Hematopoietic multipotent progenitor cell treated with erythropoietin and hydrocortisone succinate and interleukin-3 and kit ligand, for 15 days (in vitro differentiated cells): ENCODE measurements around the gene BST2.

ENCODE experiments used
- DNase-seq: peaks from one replicate; pipeline ENCODE4 v3.0.0-alpha.2; 2015; ENCODE audit warnings: low spot score

Gene BST2

GRCh38 chr19:17419621-17420474 is 14.4 kb upstream of the BST2 start, which contains the start of gene MVB12A:
Gene MVB12A (plus strand): TSS chr19:17420047. CDS start chr19:17420136, 89 bp downstream.
- DNase-seq: peak; percentile 99

- no peak for DNase-seq
Observed at GRCh38 chr19:17419154-17419620, 13.8 kb upstream of the BST2 start.

GRCh38 chr19:17418710-17419109 is 13.3 kb upstream of the BST2 start:
- DNase-seq: no peak

- DNase-seq: no peak
Observed at GRCh38 chr19:17415121-17415520, 9.7 kb upstream of the BST2 start.

GRCh38 chr19:17414097-17414496 is 8.7 kb upstream of the BST2 start:
- DNase-seq: no peak

- no peak for DNase-seq
Observed at GRCh38 chr19:17411801-17412200, 6.4 kb upstream of the BST2 start.

- DNase-seq: no peak
Observed at GRCh38 chr19:17409990-17410389, 4.6 kb upstream of the BST2 start.

GRCh38 chr19:17406887-17407196 is 1.4 kb upstream of the BST2 start:
- DNase-seq: no peak

GRCh38 chr19:17406046-17406886 is 836 bp upstream of the BST2 start:
- DNase-seq: no peak

GRCh38 chr19:17404621-17405249 is 695 bp downstream of the BST2 start:
- no peak for DNase-seq

- no peak for DNase-seq
Observed at GRCh38 chr19:17404015-17404414, 1.4 kb downstream of the BST2 start.

- DNase-seq: peak; percentile 55
Observed at GRCh38 chr19:17402982-17403855, 2.2 kb downstream of the BST2 start.

GRCh38 chr19:17401628-17402027 is 3.8 kb downstream of the BST2 start:
- no peak for DNase-seq

- no peak for DNase-seq
Observed at GRCh38 chr19:17398902-17399527, 6.4 kb downstream of the BST2 start.

- DNase-seq: peak; percentile 68
Observed at GRCh38 chr19:17394891-17395415, 10.5 kb downstream of the BST2 start.

- no peak for DNase-seq
Observed at GRCh38 chr19:17393914-17394313, 11.5 kb downstream of the BST2 start, which contains the start of gene CCDC194. Gene CCDC194 (minus strand): TSS chr19:17394196. CDS start chr19:17394158, 38 bp downstream.

- DNase-seq: no peak
Observed at GRCh38 chr19:17393002-17393401, 12.4 kb downstream of the BST2 start.

- DNase-seq: no peak
Observed at GRCh38 chr19:17391371-17392151, 13.9 kb downstream of the BST2 start.

- DNase-seq: peak; percentile 70
Observed at GRCh38 chr19:17390665-17391370, 14.6 kb downstream of the BST2 start.
